BJ (cell line): Measurements from ENCODE around the gene CEP55. TPM values are rescaled to one million over a fixed set of nuclear protein-coding genes. Genes with fewer than 3 reads are reported as not detected.

Source experiments
- CTCF ChIA-PET: fragments of 350-600 bp; formaldehyde crosslinking; extraction: SDS; loops from one replicate; lab custom pipeline; 2021; ENCODE audit warnings: antibody characterized with exemption, inconsistent platforms; lab: Yijun Ruan, JAX
- POLR2A ChIA-PET: fragments of 300-600 bp; sonication (Branson Sonifier 250); formaldehyde crosslinking; extraction: SDS; loops from one replicate; lab custom pipeline; 2021; ENCODE audit warnings: antibody characterized with exemption; lab: Charles Lee
- DNase-seq: peaks from one replicate; pipeline ENCODE4 v3.0.0-alpha.2; 2011; ENCODE audit warnings: low read depth
- H3K27me3 ChIP-seq: 2 replicates; pipeline ENCODE4 v1.6.0; 2011; ENCODE audit warnings: low read length; ENCODE audit not compliant: control insufficient read depth, insufficient read depth
- H3K36me3 ChIP-seq: 2 replicates; pipeline ENCODE4 v1.5.1; 2011; ENCODE audit warnings: low read length; ENCODE audit not compliant: control insufficient read depth, insufficient read depth
- H3K4me3 ChIP-seq: 2 replicates; pipeline ENCODE4 v1.5.1; 2011; ENCODE audit warnings: low read depth, mild to moderate bottlenecking, control low read depth, low read length
- CTCF ChIP-seq: IDR thresholded peaks from 2 replicates; pipeline ENCODE4 v1.5.1; 2011; ENCODE audit warnings: low read depth, mild to moderate bottlenecking, control low read depth, inconsistent platforms, low read length, moderate library complexity; ENCODE audit not compliant: insufficient read depth
- polyA plus RNA-seq: library from polyadenylated mRNA; depleted of rRNA; stranded (reverse); fragments of >200 nt; gene quantifications from 2 replicates; pipeline ENCODE4 v1.2.3, GENCODE V29; 2011

Gene CEP55
- polyA plus RNA-seq, 1 experiment = 16.8 TPM

GRCh38 chr10:93485690-93486089 lies 10.7 kb upstream of the CEP55 start:
- CTCF ChIA-PET = interaction anchor here (0.6 to 15.2 kb wide), 3 partner anchors 10 to 132 kb away, joined by 3 to 276 read pairs (median 9); partner anchors contain the start of gene CEP55

DNA sequence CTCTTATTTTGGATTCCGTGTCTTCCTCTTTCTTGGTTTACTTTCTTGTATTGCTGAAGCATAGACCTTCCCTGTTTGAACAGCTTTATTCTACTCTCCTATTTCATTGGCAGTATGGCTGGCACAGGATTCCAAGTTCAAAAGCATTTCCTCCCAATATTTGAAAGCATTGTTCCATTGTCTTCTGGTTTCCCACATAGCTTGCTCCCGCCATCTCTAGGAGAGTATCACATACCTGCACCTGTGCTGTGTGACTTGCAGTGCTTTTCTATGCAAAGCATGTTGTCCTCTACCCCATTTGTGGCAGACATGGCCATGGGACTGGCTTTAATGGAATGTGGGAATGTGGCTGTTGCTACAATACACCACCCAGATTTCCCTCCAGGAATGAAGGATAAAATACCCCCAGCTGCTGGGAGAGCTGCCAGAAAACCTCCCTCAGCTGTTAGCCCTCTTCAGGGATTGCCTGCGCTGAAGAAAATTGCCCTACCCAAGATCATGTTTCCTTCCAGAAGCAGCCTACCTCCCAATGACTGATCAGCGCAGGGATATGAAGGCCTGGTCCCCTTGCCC lies 7.4 kb upstream of the CEP55 start:
- no peaks in the 10 kb centered on the region for H3K36me3 ChIP-seq
- no peak for DNase-seq
- H3K27me3 ChIP-seq = no peaks in the 10 kb centered on the region
- no peak for TF ChIP-seq CTCF
- H3K4me3 ChIP-seq = no peak overlapping the region
- ChIA-PET POLR2A (no interaction called here), CTCF (interaction anchor here (0.8 to 15.2 kb wide), 5 partner anchors 8 to 137 kb away, joined by 3 to 276 read pairs (median 4); no protein-coding TSS in a partner anchor)

More at GRCh38 chr10:93485690-93486089, 10.7 kb upstream of the CEP55 start:
- no peaks in the 10 kb centered on the region for H3K27me3 ChIP-seq
- TF ChIP-seq CTCF = no peak
- H3K4me3 ChIP-seq = no peak overlapping the region
- POLR2A ChIA-PET = no interaction called here
- DNase-seq = no peak
- H3K36me3 ChIP-seq = no peaks in the 10 kb centered on the region

DNA sequence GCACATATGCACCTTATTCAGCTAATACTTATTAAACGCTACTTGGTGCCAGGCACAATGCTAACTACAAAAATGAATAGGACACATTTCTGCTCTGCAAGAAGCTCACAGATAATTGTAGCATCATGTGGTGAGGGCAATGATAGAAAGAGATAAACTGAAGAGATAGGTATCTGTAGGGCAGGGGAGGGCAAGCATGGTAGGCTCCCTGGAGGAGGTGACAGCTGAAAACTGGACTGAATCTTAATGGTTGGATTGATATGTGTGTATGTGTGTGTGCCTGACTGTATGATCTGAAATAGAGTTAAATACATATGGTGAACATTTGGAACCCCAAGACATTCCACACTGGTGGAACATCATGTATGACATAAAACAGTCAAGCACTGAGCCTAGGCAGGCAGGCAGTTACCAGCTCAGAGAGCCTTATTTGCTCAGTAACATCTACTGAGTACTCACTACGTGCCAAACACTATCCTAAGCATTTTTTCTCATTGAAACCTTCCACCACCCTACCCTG lies 4.8 kb upstream of the CEP55 start:
- no peak for TF ChIP-seq CTCF
- Histone ChIP-seq H3K4me3 (no peak overlapping the region), H3K27me3 (no peaks in the 10 kb centered on the region), H3K36me3 (no peaks in the 10 kb centered on the region)
- POLR2A ChIA-PET = no interaction called here
- CTCF ChIA-PET = interaction anchor here (1.4 to 15.2 kb wide), 4 partner anchors 9 to 121 kb away, joined by 4 to 276 read pairs (median 6); partner anchors contain the start of gene MYOF
- DNase-seq = no peak

GRCh38 chr10:93493162-93493561 lies 3.2 kb upstream of the CEP55 start:
- Histone ChIP-seq H3K36me3 (no peaks in the 10 kb centered on the region), H3K27me3 (no peaks in the 10 kb centered on the region), H3K4me3 (no peak overlapping the region)
- POLR2A ChIA-PET = no interaction called here
- CTCF ChIA-PET = interaction anchor here (0.9 kb wide), 1 partner anchor 10 kb away, joined by 4 read pairs; no protein-coding TSS in a partner anchor
- no peak for DNase-seq
- no peak for TF ChIP-seq CTCF

DNA sequence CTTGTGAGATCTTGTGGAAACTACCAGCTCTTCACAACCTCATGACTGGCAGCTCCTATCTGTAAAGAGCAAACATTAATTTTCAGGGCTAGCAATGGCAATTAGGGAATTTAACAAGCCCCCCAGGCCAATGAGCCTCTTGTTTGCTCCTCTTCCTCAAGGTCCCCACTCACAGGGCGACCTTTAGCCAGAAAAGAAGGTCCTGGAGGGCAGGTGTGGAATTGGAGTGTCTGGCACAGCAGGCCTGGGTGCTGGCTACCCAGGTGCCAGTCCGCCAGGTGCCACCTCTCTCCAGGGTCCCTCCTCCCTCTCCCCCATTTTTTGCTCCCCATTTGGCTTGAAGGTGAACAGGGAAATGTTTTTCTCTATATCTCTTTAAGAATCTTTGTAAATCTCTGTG lies 1.9 kb upstream of the CEP55 start:
- H3K27me3 ChIP-seq = no peaks in the 10 kb centered on the region
- H3K36me3 ChIP-seq = no peaks in the 10 kb centered on the region
- POLR2A ChIA-PET = no interaction called here
- H3K4me3 ChIP-seq = no peak overlapping the region
- no peak for DNase-seq
- CTCF ChIA-PET = interaction anchor here (0.6 to 2.0 kb wide), 2 partner anchors 13 to 117 kb away, joined by 3 to 5 read pairs; no protein-coding TSS in a partner anchor
- no peak for TF ChIP-seq CTCF
